Measurements from ENCODE around the gene NELFCD. TPM values are rescaled to one million over a fixed set of nuclear protein-coding genes. Genes with fewer than 3 reads are reported as not detected.

Gene NELFCD
- total RNA-seq, 1 experiment from 2014 or later, result 88.2 TPM

- DNase-seq (ENCODE audit: low read depth, low spot score), result no peak
- Histone ChIP-seq H3K9me2 (ENCODE audit: insufficient read depth) (no peaks in the 10 kb centered on the region), H3K4me1 (ENCODE audit: control insufficient read depth in 1 of 2, insufficient read depth in 2 of 2, low read length in 2 of 2) (peaks cover 12 to 40% of the 10 kb centered on the region in 2 experiments), H3K27ac (ENCODE audit: low read depth, low read length) (peak overlapping the region; percentile 82; the same call in 1 of the 2 replicates), H4K20me1 (ENCODE audit: insufficient read depth) (no peaks in the 10 kb centered on the region), H3K79me2 (ENCODE audit: insufficient read depth, low read length) (peaks cover 28% of the 10 kb centered on the region; the same call in 1 of the 2 replicates), H3K4me2 (ENCODE audit: low read length) (peak overlapping the region; percentile 85), H2AFZ (ENCODE audit: low read depth, low read length, poor library complexity, severe bottlenecking) (no peak overlapping the region), H3K36me3 (ENCODE audit: control insufficient read depth in 1 of 2, insufficient read depth in 2 of 2, low read length in 2 of 2) (0 out of 4 replicates have a peak, but pooled peaks cover 0 to 3% of the 10 kb centered on the region in 2 experiments), H3K9ac (ENCODE audit: low read length) (peak overlapping the region; percentile 86), H3K27me3 (ENCODE audit: insufficient read depth, low read length) (no peaks in the 10 kb centered on the region), H3K4me3 (replicated peaks in 1 of 2; ENCODE audit: low read depth in 1 of 2, low read length in 2 of 2) (peak overlapping the region; percentile 74 to 76), H3K9me3 (ENCODE audit: control insufficient read depth in 1 of 2, insufficient read depth in 1 of 2, low read depth in 1 of 2, low read length in 2 of 2) (no peaks in the 10 kb centered on the region)
- no peak for ATAC-seq
- TF ChIP-seq SP1 (IDR thresholded peaks at IDR 0.05; ENCODE audit: low read depth), result no peak
- BruUV-seq (replicated peaks), result no TSS peak
- RAD21 ChIA-PET (ENCODE audit: low non-redundant PET in 1 of 2, low total read pairs in 2 of 2, uncharacterized antibody in 2 of 2, unreplicated experiment in 2 of 2), result no interaction called here
- CTCF ChIA-PET, result no interaction called here
- POLR2A ChIA-PET, result interaction anchor here (1.4 kb wide), 1 partner anchor 117 kb away, joined by 3 read pairs; no protein-coding TSS in a partner anchor
- intact Hi-C loops (cut with micrococcal nuclease), result no loop called here
Measured at GRCh38 chr20:59007665-59008511, 26.8 kb downstream of the NELFCD start.

- DNase-seq (ENCODE audit: low read depth, low spot score) (no peak), ATAC-seq (no peak)
- intact Hi-C loops (cut with micrococcal nuclease), result no loop called here
- Histone ChIP-seq H3K9ac (ENCODE audit: low read length) (no peak overlapping the region), H3K4me1 (ENCODE audit: control insufficient read depth in 1 of 2, insufficient read depth in 2 of 2, low read length in 2 of 2) (peaks cover 12 to 40% of the 10 kb centered on the region in 2 experiments), H3K27me3 (ENCODE audit: insufficient read depth, low read length) (no peaks in the 10 kb centered on the region), H3K4me2 (ENCODE audit: low read length) (no peak overlapping the region), H3K36me3 (ENCODE audit: control insufficient read depth in 1 of 2, insufficient read depth in 2 of 2, low read length in 2 of 2) (no peaks in the 10 kb centered on the region), H2AFZ (ENCODE audit: low read depth, low read length, poor library complexity, severe bottlenecking) (no peak overlapping the region), H3K4me3 (replicated peaks in 1 of 2; ENCODE audit: low read depth in 1 of 2, low read length in 2 of 2) (no peak overlapping the region), H3K27ac (ENCODE audit: low read depth, low read length) (no peak overlapping the region), H3K9me2 (ENCODE audit: insufficient read depth) (no peaks in the 10 kb centered on the region), H4K20me1 (ENCODE audit: insufficient read depth) (no peaks in the 10 kb centered on the region), H3K9me3 (ENCODE audit: control insufficient read depth in 1 of 2, insufficient read depth in 1 of 2, low read depth in 1 of 2, low read length in 2 of 2) (no peaks in the 10 kb centered on the region), H3K79me2 (ENCODE audit: insufficient read depth, low read length) (peaks cover 24% of the 10 kb centered on the region; the same call in 1 of the 2 replicates)
- ChIA-PET POLR2A (interaction anchor here (1.4 kb wide), 1 partner anchor 118 kb away, joined by 3 read pairs; no protein-coding TSS in a partner anchor), CTCF (no interaction called here), RAD21 (ENCODE audit: low non-redundant PET in 1 of 2, low total read pairs in 2 of 2, uncharacterized antibody in 2 of 2, unreplicated experiment in 2 of 2) (no interaction called here)
- no TSS peak for BruUV-seq (replicated peaks)
- TF ChIP-seq TCF7L2 (IDR thresholded peaks at IDR 0.05; ENCODE audit: borderline replicate concordance, extremely low read depth, insufficient read depth, insufficient read length), result no peak
- TF ChIP-seq EZH2phosphoT487 (IDR thresholded peaks at IDR 0.05; ENCODE audit: borderline replicate concordance), result no peak
- TF ChIP-seq SRF (IDR thresholded peaks at IDR 0.05; ENCODE audit: low read depth), result no peak
- TF ChIP-seq ZFX (IDR thresholded peaks at IDR 0.05), result no peak
- TF ChIP-seq ATF3 (IDR thresholded peaks at IDR 0.05), result no peak
- TF ChIP-seq EZH2 (IDR thresholded peaks at IDR 0.05), result no peak
- no peak for TF ChIP-seq SIN3A (IDR thresholded peaks at IDR 0.05; ENCODE audit: low read depth)
- TF ChIP-seq POLR2A (IDR thresholded peaks at IDR 0.05; ENCODE audit: borderline replicate concordance, extremely low read depth, insufficient read depth, insufficient read length), result no peak
- no peak for TF ChIP-seq REST (IDR thresholded peaks at IDR 0.05; ENCODE audit: low read depth)
- no peak for TF ChIP-seq POLR2AphosphoS5 (IDR thresholded peaks at IDR 0.05; ENCODE audit: low read depth, low read length)
- TF ChIP-seq RAD21 (IDR thresholded peaks at IDR 0.05; ENCODE audit: low read depth), result no peak
- no peak for TF ChIP-seq JUND (IDR thresholded peaks at IDR 0.05)
- no peak for TF ChIP-seq YY1 (IDR thresholded peaks at IDR 0.05; ENCODE audit: extremely low read depth, insufficient replicate concordance, low read depth, low read length)
- TF ChIP-seq FOSL1 (IDR thresholded peaks at IDR 0.05; ENCODE audit: low read depth), result no peak
Measured at GRCh38 chr20:59008715-59009336, 27.8 kb downstream of the NELFCD start.
